ENCODE results near the gene THSD7B.
"Not testable (repeated sequence)": the region's sequence is repeated elsewhere in the genome, so short reads cannot be mapped to it uniquely, and the experiment has no call there.

THSD7B gene

GRCh38 chr2:137435162-137435561, 669.8 kb downstream of the THSD7B start:
- DNase-seq, result no peak

GRCh38 chr2:137437386-137437785, 672.0 kb downstream of the THSD7B start:
- DNase-seq, result no peak

- no peak for DNase-seq
Observed at GRCh38 chr2:137444970-137445369, 679.6 kb downstream of the THSD7B start.

- no peak for DNase-seq
Observed at GRCh38 chr2:137449454-137449853, 684.1 kb downstream of the THSD7B start.

GRCh38 chr2:137454886-137455285, 689.5 kb downstream of the THSD7B start:
- no peak for DNase-seq

GRCh38 chr2:137467246-137467862, 702.0 kb downstream of the THSD7B start:
- DNase-seq, result no peak

- DNase-seq, result no peak
Observed at GRCh38 chr2:137493261-137493660, 727.9 kb downstream of the THSD7B start.

GRCh38 chr2:137500599-137500998, 735.3 kb downstream of the THSD7B start:
- no peak for DNase-seq

GRCh38 chr2:137507237-137507636, 741.9 kb downstream of the THSD7B start:
- DNase-seq, result no peak

- DNase-seq, result no peak
Observed at GRCh38 chr2:137508739-137509384, 743.5 kb downstream of the THSD7B start.

GRCh38 chr2:137511526-137511925, 746.2 kb downstream of the THSD7B start:
- no peak for DNase-seq

- no peak for DNase-seq
Observed at GRCh38 chr2:137521653-137522619, 756.6 kb downstream of the THSD7B start.

- DNase-seq, result no peak
Observed at GRCh38 chr2:137522620-137523011, 757.3 kb downstream of the THSD7B start.

GRCh38 chr2:137523931-137524330, 758.6 kb downstream of the THSD7B start:
- no peak for DNase-seq

- no peak for DNase-seq
Observed at GRCh38 chr2:137525132-137525531, 759.8 kb downstream of the THSD7B start.

- no peak for DNase-seq
Observed at GRCh38 chr2:137525641-137526190, 760.4 kb downstream of the THSD7B start.

- no peak for DNase-seq
Observed at GRCh38 chr2:137535897-137536296, 770.6 kb downstream of the THSD7B start.

- DNase-seq, result no peak
Observed at GRCh38 chr2:137539336-137539735, 774.0 kb downstream of the THSD7B start.

- DNase-seq, result no peak
Observed at GRCh38 chr2:137547842-137548241, 782.5 kb downstream of the THSD7B start.

GRCh38 chr2:137566387-137566786, 801.0 kb downstream of the THSD7B start:
- no peak for DNase-seq

GRCh38 chr2:137570484-137570883, 805.1 kb downstream of the THSD7B start:
- no peak for DNase-seq

- DNase-seq, result not testable (repeated sequence)
Observed at GRCh38 chr2:137587834-137588233, 822.5 kb downstream of the THSD7B start.

GRCh38 chr2:137588578-137588977, 823.2 kb downstream of the THSD7B start:
- not testable (repeated sequence) for DNase-seq
